Activated effector memory CD4-positive, alpha-beta T cell treated with anti-CD3 and anti-CD28 coated beads, Interleukin-2, amount 50 U/mL, for 16 hours (primary cell): ENCODE results near the gene OPCML.

Experiments used
- DNase-seq: peaks from one replicate; pipeline ENCODE4 v3.0.0-alpha.2; 2020

Gene OPCML

GRCh38 chr11:132872211-132872610 lies 660.1 kb downstream of the OPCML start:
- no peak for DNase-seq

DNA sequence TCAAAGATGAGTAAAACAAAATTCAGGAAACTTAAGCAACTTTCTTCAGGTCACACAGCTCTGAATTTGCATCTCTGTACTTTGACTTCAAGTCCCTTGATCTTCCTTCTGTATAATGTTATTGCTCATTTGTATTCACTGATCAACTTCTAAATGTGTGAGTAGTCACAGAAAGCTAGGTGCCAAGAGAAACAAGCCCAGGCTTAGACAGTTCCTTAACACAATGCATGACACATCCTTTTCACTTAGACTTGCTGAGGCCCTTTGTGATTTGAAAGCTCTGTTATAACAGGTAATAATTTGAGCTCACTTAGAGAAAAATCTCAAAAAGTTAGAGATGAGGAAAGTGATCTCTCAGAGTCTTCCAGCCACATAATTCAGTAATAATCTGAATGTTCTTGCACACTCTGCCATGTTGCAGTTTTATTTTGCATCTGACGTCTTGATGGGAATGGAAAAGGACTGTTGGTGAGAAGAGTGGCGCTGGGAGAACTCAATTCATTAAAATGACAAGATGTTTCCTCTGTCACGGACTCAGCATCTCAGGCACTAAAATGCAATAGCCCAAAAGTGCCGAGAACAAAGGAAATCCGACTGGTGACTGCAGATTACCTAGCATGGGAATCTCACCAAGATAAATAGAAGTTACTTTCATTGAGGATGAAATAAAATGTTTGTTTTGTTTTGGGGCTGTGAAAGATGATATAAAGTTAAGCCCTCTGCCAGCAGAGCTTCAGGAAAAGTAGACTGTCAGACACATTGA lies 665.3 kb downstream of the OPCML start:
- no peak for DNase-seq

DNA sequence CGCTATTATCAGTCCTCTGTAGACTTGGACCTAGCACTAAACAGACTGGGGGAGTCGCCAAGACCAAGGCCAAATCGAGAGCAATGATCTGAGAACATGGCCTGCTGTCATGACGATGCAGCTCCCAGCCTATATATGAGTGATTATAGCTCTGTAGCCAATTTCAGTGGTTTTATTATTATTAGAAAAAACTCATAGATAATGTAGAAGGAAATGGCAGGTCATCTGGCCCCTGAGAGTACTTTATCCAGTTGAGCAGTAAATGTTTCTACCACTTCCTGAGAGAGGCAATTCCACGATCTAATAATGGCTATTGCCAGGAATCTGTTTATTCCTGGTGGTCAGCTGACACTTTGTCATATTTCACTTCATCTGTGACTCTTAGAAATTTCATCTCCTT lies 666.7 kb downstream of the OPCML start:
- DNase-seq, result no peak

DNA sequence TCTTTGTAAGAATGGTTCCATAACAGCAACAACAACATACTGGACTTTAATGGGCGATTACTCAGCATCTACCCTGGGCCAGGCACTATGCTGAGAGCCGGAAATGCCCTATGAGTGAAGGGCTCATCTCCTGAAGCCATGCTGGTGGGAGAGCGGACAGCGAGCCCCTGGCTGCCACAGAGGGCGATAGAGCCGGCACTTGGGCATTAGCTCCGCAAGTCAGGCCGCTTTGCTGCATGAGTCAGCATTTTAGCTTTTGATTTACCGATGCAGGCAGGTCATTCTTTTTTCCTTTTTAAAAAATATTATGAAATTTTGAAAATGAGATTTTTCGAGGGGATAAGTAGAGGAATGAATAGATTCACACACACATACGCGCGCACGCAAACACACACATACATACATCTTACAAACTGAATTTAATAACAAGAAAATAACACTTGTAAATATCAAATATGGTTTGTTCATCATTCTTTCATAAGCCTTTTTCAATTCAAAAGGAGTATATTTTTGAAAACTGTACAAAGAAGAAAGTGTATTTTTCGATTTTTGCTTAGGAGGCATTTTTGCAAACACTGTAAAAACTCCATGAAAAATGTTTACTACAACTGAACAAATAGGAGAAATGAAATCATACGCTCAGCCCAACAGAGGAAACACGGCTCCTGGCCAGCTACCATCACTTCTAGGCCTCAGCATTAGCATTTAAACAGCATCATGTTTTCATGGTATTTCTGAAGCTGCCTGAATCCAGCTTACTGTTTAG lies 667.3 kb downstream of the OPCML start:
- no peak for DNase-seq

DNA sequence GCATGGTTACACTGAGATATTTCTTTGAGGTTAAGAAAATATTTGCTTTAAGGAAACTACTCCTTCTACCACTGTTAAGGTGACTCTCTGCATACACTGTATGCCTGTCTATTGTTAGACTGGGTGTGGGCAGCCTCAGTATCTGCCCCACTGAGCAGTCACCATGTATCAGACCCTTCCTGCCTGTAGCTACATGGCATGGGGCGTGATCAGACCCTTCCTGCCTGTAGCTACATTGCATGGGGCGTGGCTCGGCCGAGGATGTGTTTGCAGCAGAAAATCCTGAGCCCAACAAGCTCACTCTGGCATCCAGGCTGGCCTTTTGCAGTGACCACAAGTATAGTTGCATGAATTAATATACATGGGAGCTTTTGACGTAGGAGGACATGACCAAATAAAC lies 669.4 kb downstream of the OPCML start:
- DNase-seq, result no peak

DNA sequence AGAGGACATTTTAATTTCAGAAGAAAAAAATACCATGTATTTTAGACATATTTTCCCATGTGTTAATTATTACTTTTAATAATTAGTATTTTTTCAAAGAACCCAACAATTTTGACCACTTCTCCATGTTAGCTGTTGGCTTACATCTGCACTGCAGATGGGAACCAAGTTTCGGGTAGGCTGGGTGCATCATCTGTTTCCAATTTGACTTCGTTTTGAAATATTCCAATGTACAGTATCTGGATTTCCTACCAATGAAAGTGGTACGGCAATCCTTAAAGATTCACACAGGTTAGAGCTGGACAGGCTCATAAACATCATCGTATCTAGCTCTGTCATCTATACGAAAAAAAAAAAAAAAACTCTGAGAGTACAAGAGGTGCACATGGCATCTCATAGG lies 670.2 kb downstream of the OPCML start:
- no peak for DNase-seq

DNA sequence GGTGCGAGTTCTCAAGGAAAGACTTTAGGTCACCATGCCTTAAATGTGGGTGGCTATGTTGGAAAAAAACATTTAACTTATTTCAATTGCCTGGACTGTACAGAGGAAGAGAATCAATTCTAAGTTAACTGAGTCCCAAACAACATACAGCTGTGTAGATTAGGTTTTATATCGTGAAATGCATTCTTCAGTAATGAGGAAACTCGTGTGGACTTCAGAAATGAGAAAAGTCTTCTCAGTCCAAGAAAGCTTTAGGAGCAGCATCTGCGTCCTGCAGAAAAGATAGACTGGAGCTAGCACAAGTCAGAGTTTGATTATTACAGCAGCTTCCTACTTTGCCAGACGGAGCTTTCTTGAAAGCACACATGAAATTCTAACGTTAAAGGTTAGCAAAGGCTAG lies 673.0 kb downstream of the OPCML start:
- DNase-seq, result no peak

- DNase-seq, result no peak
These were observed 674.1 kb downstream of the OPCML start for GRCh38 chr11:132858223-132858622.

GRCh38 chr11:132856032-132856431 lies 676.3 kb downstream of the OPCML start:
- no peak for DNase-seq

GRCh38 chr11:132855516-132855915 lies 676.8 kb downstream of the OPCML start:
- DNase-seq, result no peak

DNA sequence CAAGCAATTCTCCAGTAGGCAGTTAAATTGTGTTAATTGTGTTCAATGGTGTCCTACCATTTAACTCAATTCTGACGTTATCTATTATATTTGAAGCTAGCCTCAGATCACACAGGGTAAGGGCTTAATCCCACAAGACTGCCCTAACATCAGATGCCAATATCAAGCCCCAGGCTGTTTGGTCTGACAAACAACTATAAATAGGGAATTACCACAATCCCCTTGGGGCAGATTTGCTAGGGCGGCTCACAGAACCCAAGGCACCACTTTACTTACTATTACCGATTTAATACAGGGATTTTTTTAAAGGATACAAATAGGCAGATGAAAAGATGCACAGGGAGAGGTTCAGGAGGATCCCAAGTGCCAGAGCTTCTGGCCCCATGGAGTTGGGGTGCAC lies 678.4 kb downstream of the OPCML start:
- no peak for DNase-seq

GRCh38 chr11:132852361-132852760 lies 679.9 kb downstream of the OPCML start:
- DNase-seq, result no peak

- no peak for DNase-seq
These were observed 681.1 kb downstream of the OPCML start for GRCh38 chr11:132851247-132851646.

DNA sequence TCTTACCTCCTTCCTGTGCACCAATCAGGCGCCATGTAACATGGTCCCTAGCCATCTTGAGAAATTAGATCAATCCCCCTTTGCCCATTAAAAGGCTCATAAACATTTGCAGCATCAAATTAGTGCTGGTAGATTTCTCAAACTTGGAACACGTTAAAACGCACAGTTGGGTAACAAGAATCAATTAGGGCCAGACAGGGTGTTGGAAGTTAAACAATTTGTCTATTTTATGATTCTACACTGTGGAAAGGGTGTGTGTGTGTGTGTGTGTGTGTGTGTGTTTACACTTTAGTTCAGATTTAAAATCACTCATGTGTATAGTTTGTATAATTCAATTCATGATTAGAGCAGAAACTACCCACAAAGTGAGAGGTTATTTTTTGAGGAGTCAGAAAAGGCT lies 682.0 kb downstream of the OPCML start:
- DNase-seq, result no peak

DNA sequence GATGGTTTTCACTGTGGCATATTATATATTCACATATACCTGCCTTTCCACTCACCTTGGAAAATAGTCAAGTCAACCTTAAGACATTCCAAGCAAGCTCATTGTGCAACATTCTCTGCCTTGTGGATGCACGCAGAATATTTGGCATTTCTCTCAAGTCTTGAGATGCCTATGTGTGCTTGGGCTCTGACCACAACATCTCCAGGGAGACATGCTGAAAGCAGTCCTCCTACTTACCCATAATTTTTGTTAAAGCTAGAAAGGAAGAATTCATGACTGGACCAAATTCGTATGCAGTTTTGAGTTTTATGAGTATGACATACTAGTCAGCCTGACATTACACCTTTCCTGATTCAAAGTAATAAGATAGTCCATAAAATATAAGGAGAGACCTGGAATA lies 684.0 kb downstream of the OPCML start:
- DNase-seq, result no peak

GRCh38 chr11:132846075-132846474 lies 686.2 kb downstream of the OPCML start:
- DNase-seq, result no peak

DNA sequence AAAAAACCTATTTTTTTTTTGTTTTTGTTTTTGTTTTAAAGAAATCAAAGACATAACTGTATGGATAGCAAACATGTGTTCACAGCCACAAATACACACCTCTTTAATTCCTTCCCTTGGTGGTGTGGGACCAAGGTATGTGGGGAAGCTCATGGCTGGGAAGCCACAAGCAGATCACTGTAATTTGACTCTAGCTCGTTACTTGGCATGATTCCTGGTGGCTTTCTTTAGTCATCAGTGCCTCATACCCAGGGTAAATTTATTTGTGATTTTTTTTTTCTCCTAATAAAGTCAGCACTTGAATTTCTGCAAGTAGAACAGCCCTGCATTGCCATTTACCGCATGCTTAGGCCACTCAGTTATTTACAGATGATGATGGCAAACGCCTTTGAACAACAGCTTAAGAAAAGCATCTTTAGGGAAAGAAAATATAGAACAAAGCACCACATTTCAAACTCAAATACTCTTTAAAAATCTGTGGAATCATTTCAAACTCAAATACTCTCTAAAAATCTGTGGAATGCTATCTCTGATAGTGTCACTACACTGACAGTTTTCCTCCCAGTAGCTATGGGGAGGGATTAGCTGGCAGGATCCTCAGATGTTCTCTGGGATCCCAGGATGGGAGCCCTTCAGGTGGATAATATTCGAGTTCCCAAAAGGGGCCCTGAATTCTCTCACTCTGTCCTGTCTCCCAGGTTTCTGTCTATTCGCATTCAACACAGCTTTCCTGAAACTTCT lies 687.2 kb downstream of the OPCML start:
- DNase-seq, result no peak

GRCh38 chr11:132840660-132841059 lies 691.6 kb downstream of the OPCML start:
- DNase-seq, result no peak

DNA sequence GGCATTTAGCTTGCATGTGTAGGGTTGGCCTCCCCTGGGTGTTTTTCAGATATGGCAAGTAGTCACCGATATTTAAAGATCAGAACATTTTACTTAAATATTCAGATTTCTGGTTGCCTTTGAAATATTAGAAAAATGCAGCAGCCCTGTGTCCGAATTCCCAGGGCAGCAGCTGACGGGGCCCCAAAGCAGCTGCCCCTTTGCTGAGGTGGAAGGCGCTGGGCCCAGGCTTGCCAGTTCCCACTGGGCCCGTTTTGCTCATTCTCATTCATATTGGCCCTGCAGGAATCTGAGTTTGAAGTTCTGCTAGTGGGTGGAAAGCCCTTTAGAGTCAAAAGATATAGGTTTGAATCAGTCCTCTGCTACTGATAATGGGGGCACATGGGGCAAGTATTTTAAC lies 692.1 kb downstream of the OPCML start:
- DNase-seq, result no peak

GRCh38 chr11:132839236-132839945 lies 692.9 kb downstream of the OPCML start:
- no peak for DNase-seq

DNA sequence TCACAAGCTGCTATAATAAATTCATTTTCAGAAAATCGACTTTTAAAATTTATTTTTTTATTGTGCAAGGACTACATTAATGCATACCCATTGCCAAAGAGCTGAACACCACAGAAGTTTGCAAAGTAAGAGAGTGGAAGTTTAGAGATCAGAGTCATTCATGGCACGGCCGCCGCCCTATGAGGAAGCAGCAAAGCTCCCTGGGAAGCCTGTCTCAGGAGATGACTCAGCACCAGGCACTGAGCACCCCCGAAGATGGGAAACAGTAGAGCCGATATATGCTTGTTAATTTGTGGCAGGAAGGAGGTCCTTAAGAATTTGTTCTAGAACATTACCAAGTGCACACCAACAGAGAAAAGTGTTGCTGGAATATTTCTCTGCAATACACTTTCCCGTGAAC lies 693.7 kb downstream of the OPCML start:
- no peak for DNase-seq

GRCh38 chr11:132831272-132831671 lies 701.0 kb downstream of the OPCML start:
- DNase-seq, result no peak

DNA sequence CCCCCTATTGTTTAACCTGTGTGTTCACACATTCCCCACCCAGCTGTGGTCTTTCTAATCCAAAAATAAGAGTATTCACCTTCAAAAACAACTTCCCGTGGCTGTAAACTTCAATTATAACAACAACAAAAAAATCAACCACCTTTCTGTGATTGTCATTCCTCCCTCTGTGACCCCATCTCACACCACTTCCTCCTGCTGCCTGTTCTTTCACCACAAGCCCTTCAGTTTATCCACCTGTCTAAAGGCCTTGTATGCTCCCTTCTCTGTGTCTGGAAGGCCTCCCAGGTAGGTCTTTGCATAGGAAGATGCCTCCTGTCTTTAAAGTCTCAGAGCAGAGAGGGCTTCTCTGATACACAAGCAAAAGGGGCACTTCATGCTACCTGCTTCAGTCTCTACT lies 707.7 kb downstream of the OPCML start:
- no peak for DNase-seq
